Epidermal melanocyte (primary cell): ENCODE results near the gene ARHGEF33.
A peak's percentile ranks its signal among the peaks of the same experiment; 100 is the strongest.

Experiments
- DNase-seq: peaks from one replicate; pipeline ENCODE4 v3.0.0; 2011; ENCODE audit warnings: low spot score; ENCODE audit not compliant: insufficient read length

Gene ARHGEF33

GRCh38 chr2:38959938-38960608 is 70.4 kb downstream of the ARHGEF33 start:
- peak; percentile 48 for DNase-seq

GRCh38 chr2:38960609-38961320 is 71.1 kb downstream of the ARHGEF33 start:
- no peak for DNase-seq

DNA sequence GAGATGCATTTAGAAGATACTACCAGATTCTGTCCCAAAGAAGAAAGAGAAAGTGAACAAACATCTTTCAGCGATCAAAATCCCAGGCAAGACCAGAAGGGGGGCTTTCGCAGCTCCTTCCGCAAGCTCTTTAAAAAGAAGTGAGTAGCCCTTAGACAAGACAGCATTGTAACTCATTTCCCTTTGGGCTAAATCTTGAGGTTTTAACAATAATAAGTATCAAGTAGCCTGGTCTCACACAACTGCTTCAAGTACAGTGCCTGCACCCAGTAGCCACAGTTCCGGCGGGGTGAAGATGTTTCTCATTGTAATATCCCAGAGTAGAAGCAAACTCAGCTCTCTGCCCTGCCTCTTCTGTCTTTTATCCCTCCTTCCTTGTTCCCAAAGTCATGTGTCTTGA is 76.3 kb downstream of the ARHGEF33 start:
- DNase-seq, result peak; percentile 42

GRCh38 chr2:38966678-38967077 is 77.0 kb downstream of the ARHGEF33 start:
- DNase-seq, result no peak

DNA sequence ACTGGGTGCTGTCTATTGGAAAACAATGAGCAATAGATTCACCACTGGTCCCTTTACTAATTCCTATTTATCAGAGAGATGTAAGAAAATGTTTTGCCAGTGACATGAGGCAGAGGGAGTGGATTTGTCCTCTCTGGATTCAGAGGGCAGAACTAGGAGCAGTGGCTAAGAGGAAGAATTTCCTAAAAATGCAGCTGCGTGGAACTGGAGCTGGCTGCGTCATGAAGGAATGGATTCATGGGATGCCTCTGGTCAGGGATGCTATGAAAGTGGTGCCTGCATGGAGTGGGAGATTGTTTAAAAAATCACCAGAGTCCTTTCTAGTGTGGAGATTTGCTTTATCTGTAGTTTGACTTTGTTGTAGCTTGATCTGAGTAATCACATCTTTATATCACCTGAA is 78.3 kb downstream of the ARHGEF33 start:
- no peak for DNase-seq

- DNase-seq, result no peak
These were observed 81.7 kb downstream of the ARHGEF33 start for GRCh38 chr2:38971377-38971776.

DNA sequence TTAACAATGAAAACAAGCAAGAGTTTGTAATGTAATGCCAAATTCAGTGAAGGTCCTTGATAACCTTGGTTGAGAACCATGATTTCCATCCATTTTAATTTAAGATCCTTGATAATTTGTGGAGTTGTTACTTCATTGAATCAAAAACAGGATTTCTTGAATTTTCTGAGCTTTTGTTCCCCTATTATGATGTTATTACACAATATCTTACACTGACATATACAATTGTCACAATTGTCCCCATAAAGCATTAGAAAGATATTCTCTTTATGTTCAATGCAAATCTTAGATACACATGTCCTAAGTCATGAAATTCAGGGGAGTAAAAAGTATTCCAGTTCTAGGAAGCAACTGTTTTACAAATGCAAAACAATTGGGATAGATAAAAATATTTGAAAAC is 83.6 kb downstream of the ARHGEF33 start:
- DNase-seq, result no peak

DNA sequence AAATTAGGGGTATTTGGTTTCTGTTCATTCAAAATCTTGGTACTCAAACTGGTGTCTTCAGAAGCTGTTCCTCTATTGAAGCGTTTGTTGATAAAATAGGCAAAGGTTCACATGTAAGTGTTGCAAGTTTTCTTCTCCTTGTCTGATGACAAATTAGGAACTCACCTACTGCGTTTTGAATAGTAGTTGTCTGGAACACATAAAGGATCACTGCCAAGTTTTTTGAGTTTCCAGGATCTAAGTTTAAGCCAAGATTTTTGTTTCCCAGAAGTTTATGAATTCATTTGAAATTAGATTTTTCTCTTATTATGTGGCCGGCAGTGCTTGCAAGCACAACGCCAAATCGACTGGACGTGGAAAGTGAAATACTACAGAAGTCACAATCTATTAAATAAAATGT is 85.4 kb downstream of the ARHGEF33 start:
- no peak for DNase-seq

DNA sequence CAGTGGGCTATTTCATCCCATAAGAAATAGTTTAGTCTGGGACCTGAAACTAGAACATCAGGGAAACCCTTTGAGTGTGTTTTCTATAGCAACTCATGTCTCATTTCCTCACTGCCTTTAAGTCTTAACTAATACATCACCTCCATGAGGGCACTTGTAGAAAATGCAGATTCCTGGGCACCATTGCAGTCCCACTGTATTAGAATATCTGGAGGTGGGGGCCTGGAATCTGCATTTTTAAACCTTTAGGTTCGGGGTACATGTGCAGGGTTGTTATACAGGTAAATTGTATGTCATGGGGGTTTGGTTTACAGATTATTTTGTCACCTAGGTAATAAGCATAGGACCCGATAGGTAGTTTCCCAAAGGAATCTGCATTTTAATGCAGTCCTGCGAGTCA is 87.4 kb downstream of the ARHGEF33 start:
- DNase-seq, result no peak

GRCh38 chr2:38978296-38978903 is 88.7 kb downstream of the ARHGEF33 start:
- DNase-seq, result no peak

- no peak for DNase-seq
These were observed 89.2 kb downstream of the ARHGEF33 start for GRCh38 chr2:38978908-38979307.

DNA sequence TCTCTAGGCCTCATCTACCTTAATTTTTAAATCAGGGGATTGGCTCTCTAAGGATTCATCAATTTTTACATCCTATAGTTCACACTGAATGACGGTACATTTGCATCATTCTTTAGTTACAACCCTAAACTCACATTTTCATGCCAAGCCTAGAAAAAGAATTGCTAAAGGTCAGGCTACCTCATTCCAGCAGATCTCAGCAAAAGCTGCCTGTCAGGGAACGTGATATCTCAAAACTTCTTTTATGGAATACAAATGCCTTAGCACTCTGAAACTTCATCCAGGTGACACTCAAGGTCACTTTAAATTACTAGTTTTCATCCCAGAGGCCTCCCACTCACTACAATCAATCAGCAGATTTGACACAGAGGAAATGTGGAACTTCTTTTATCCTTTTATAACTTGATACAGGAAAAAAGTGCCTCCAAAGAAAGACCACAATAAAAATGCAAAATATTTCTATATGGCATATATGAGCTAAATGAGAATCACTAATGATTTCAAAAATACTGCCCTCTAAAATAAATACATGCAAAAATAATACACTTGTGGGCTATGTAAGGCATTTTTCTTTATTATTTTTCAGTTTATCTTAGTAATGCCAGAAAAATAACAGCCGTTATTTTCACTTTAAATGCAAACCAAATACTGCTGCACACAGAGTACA is 91.5 kb downstream of the ARHGEF33 start:
- DNase-seq, result no peak

DNA sequence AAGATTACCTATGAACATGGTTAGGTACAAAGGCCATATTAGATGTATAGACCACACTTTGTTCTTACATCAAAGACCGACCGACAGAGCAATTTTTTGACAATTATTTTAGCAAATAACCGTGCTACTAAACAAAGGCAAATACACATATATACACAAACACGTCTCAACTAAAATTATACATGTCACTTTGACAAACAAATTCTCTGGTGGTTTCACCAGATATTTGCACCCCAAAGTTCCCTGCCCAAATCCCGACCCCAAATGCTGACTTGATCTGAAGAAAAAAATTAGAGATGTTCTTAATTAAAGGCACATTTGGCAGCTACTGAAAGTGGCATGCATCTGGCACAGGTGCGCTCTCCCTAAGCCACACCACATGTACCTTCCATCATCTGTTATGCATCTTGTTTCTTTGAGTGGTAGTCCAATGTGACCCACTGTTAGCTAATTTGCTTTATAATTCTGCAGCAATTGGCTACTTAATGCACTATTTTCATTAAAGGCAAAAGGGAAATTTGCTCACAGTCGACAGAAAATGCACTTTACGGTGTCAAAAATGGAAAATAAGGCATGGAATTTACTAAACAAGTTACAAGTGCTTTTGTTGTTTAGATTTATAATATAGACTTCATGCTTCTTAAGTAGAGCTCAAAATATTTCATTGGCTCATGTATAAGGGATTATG is 92.1 kb downstream of the ARHGEF33 start:
- no peak for DNase-seq

- DNase-seq, result no peak
These were observed 92.8 kb downstream of the ARHGEF33 start for GRCh38 chr2:38982498-38982897.

GRCh38 chr2:38988716-38989115 is 99.0 kb downstream of the ARHGEF33 start:
- DNase-seq, result no peak

GRCh38 chr2:38991899-38992298 is 102.2 kb downstream of the ARHGEF33 start:
- DNase-seq, result no peak

DNA sequence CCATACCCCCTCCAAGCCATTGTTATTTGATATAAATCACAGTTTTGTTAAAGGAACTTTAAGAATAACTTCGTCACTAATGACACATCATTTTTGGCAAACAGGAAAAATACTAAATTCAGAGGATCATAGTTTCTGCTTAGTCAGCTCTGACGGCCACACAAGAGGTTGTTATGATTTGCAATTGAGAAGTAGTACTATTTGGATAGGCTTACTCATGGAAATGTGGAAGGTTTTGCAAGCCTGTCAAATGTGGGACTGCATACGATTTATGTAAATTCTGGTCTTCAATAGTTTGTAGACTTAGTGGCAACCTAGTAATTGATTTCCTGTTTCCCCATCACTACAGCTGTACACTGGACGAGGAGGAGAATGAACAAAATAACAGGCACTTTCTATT is 108.1 kb downstream of the ARHGEF33 start:
- DNase-seq, result no peak

GRCh38 chr2:39000552-39000951 is 110.9 kb downstream of the ARHGEF33 start:
- peak; percentile 34 for DNase-seq

GRCh38 chr2:39007875-39008504 is 118.3 kb downstream of the ARHGEF33 start:
- DNase-seq, result no peak

DNA sequence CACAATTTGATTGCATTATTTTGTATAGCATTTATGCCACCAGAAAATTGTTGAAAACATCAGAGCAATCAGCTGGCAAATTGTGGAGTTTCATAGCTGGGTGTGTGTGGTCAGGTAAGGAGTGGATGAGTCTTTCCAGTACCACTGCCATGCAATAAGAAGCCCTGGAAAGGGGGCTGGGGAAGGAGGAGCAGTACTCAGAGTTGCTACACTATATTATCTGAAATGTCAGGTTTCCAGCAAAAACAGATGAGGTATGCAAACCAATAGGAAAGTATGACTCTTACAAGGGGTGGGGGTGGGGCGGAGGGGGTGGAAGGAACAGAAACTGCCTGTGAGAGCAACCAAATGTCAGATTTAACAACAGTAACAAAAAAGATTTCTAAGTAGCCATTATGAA is 119.0 kb downstream of the ARHGEF33 start:
- DNase-seq, result no peak

DNA sequence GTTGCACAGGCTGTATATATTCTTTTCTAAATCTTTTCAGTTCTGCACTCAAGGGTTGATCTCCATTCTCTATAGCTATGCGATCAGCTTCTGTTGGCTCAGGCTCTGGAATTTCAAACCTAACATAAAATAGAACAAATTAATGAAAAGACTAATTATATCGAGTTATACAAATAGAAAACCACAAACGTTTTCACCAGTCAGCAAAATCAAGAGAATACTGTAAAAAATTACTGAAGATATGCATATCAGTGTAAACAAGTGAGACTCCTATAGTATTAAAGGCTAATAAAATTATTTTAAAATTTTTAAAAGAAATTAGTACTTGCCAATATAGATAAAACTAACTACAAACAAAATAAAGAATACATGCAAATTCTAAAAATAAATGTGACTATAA is 124.2 kb downstream of the ARHGEF33 start:
- no peak for DNase-seq
